HG03280 (cell line): Measurements from ENCODE around the gene DNAJB1.

ENCODE experiments used
- ATAC-seq: cut with Tn5 transposase; IDR thresholded peaks from one replicate; pipeline ENCODE4 v1.9.1; 2021; ENCODE audit warnings: mild to moderate bottlenecking, moderate library complexity; ENCODE audit not compliant: unreplicated experiment

The DNAJB1 gene

DNA sequence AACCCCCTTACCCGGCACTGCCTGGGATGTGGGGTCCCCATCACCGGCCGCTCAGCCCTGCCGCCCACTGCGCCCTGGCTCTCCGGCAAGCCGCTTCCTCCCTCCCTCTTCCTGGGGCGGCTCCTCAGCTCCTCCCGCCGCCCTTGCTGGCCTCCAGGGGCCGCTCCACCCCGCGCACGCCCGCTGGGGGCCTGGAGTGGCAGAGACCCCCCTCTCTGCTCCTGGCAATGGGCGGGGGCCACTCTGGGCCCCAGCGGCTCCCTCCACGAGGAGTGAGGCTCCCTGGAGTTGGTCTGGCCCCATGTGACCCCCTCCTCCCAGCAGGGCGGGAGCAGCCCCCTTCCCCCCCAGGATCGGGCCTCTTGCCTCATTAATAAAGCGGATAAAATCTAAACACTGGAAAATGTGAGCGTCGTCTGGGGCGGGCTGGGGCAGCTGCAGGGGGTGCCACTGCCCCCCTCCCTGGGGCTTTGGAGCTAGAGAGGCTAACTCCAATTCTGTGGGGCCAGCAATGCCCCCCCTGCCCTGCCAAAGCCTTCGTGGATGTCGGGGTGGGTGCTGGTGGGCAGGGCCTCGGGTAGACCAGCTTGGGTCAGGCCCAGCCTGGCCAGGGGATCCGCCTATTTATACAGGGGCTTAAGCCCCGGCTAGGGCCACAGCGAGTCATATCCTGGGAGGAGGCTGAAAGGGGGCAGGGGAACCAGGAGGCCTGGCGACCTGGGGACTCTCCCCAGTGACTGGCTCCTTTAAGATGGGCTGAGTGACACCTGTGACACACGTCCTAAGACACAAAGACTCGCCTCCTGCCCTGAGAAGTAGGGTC lies 42.7 kb downstream of the DNAJB1 start, which contains the start of gene PTGER1:
Gene PTGER1 (minus strand): TSS at position 104 of the 823 bp plus-strand sequence. CDS start 1,034 bp downstream, outside the sequence.
- ATAC-seq: no peak

DNA sequence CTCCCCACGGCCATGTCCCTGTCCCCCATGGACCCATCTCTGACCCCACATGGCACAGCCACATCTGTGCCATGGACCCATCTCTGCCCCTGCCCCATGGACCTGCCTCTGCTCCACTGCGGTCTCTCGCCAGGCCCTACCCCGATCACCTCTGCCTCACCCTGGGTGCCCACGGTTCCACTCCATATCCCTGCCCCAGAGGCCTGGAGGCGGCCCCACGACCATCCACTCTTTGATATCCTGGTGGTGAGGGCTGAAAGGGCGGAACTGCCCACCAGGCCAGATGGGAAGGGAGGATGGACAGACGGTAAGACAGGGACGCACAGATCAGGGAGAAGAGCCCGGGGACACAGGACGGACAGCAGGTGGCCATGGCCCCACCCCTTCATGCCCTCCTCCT lies 43.4 kb downstream of the DNAJB1 start:
- ATAC-seq: no peak

DNA sequence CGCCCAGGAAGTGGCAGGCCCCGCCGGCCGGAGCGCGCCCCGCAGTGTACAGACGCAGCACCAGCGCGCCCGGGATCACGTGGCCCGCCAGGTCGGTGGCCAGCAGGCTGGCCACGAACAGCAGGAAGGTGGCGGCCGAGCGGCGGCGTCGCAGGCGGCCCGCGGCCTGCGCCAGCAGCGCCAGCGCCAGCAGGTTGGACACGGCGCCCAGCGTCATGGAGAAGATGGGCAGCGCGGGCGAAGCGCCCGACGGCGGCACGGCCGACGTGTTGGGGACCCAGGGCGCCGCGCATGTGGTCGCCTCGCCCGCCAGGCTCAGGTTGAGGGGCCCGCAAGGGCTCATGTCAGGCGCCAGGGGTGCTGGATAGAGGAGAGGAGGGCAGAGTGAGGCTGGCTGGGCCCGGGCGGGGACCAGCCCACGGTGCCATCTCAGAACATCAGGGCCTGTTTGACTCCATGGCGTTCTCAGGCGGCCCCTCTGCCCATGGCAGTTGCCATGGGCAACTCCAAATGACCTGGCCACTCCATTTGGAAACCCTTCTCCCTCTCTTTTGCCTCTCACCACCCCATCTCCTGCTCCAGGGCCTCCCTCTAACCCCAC lies 44.1 kb downstream of the DNAJB1 start:
- ATAC-seq: no peak

DNA sequence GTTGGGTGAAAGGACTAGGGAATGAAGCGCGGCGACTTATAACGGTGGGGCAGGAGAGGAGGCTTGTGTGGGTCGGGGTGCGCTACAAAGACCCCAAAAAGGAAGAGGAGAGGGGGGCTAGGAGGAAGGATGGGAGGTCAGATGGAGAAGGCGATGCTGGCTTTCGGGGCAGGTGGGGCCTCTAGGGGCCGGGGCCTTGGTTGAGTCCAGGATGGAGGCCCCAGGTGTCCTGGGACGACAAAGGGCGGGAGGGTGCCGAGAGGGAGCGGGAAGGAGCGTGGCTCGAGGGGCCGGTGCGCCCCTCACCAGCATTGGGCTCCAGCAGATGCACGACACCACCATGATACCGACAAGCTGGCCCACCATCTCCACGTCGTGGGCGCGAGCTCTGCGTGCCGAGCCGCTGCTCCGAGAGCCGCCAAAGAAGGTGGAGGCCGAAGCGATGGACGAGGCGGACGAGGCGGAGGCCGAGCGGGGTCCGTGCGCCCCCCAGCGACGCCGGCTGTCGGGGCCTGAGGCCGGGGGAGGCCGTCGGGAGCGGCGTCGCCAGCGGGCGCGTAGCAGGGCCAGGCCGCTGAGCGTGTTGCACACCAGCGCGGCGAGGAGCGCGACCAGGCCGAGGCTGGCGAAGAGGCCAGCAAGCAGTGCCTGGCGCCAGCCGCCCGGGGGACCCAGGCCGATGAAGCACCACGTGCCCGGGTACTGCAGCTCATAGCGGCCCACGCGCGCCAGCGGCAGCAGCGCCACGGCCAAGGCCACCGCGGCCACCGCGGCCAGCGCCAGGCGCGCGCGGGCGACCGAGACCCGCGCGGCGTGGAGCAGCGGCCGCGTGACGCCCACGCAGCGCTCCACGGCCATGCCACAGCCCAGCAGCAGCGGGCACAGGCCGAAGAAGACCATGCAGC lies 44.9 kb downstream of the DNAJB1 start:
- no peak for ATAC-seq

DNA sequence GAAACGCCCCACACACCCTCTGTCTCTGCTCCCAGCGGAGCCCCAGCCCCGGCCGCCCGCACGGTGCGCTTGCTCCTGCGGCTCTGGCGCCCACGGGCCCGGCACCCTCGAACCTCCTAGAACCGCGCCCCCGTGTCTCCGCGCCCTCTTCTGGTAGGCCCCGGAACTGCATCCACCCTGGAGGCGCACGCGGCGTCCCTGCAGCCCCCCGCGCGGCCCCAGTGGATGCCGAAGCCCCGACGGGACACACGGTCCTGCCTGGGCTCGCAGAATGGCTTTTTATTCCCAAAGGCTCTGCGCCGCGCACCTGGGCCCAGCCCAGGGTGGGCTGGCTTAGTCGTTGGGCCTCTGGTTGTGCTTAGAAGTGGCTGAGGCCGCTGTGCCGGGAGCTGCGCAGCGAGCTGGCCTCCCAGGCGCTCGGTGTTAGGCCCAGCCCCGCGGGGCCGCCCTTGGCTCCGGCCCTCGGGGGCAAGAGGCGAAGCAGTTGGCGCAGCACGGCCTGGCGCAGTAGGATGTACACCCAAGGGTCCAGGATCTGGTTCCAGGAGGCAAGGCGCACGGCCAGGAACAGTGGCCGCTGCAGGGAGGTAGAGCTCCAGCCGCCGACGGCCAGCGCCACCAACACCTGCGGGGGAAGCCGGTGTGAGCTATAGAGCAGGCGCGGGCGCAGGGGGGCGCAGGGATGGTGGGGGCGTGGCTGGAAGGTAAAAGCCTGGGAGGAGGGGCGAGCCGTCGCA lies 45.8 kb downstream of the DNAJB1 start:
- no peak for ATAC-seq

DNA sequence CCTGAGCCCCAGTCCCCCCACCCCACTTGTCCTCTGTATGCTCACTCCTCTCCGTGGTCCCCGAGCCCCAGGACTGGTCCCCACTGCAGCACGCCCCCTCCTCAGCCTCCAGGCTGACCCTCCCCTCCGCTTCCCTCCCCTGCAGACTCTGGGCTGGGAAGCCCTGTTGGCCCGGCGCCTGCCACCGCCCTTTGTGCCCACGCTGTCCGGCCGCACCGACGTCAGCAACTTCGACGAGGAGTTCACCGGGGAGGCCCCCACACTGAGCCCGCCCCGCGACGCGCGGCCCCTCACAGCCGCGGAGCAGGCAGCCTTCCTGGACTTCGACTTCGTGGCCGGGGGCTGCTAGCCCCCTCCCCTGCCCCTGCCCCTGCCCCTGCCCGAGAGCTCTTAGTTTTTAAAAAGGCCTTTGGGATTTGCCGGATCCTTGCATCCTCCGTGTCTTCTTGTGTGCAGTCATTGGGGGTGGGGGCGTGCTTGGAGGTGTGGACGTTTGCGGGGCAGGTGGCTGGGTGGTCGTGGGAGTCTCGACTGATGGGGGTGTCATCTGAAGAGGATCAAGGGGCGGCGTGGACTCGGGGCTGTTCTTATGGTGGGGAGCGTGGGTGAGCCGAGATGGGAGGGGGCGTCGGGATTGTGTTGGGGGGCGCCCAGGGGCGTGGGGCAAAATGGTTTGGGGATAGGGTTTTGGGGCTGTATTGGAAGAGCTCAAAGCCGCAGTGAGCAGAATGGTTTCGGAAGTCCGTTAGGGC lies 46.6 kb downstream of the DNAJB1 start:
- no peak for ATAC-seq

DNA sequence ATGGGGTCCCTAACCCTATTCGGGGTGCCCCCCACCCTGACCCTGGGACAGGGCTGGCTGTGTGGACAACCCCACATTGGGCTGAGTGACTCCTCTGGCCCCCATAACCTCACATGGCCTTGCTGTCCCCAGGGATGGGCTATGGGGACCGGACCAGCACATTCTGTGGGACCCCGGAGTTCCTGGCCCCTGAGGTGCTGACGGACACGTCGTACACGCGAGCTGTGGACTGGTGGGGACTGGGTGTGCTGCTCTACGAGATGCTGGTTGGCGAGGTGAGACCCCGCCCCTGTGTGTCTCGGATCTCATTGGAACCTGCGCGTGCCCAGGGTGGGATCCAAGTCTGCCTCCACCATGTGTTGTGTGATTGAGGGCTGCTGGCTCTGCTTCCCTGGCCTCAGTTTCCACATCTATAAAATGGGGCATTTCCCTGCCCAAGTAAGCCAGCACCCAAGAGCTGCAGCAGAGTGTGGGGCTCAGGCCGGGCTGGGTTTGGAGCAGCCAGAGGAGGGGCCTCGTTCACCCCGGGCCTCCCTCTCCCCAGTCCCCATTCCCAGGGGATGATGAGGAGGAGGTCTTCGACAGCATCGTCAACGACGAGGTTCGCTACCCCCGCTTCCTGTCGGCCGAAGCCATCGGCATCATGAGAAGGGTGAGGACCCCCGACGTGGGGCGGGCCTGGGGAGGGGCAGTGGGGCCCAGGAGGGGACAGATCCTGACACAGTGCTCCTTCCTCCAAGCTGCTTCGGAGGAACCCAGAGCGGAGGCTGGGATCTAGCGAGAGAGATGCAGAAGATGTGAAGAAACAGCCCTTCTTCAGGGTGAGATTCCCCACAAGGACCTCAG lies 47.9 kb downstream of the DNAJB1 start:
- ATAC-seq: no peak

DNA sequence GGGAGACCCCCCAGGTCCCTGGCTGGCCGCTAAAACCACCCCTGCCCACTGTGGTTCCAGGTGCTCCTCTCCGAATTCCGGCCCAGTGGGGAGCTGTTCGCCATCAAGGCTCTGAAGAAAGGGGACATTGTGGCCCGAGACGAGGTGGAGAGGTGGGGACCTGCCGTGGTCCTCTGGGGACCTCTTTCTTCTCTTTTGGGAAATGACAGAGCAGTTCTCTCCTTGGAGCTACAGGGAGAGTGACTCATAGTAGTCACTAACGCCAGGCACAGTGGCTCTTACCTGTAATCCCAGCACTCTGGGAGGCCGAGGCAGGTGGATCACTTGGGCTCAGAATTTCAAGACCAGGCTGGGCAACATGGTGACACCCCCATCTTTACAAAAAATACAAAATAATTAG lies 50.4 kb downstream of the DNAJB1 start:
- ATAC-seq: no peak

DNA sequence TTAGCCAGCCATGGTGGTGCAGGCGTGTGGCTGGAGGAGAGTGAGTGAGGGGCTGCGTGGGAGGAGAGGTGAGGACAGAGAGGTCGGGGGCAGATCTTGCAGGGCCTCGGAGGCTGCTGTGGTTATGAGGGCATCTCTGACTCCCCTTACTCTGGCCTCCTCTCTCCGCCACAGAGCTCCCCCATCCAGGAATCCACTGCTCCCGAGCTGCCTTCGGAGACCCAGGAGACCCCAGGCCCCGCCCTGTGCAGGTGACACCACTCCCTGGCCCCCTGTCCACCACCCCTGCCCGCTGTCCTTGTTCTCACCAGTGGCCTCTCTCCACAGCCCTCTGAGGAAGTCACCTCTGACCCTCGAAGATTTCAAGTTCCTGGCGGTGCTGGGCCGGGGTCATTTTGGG lies 50.8 kb downstream of the DNAJB1 start:
- ATAC-seq: no peak
